GM12873 (cell line): ENCODE data around the gene C2orf49.

Source experiments
- TF ChIP-seq, protein P1 (sequence below): IDR thresholded peaks from 2 replicates; pipeline ENCODE4 v1.5.1; 2012; ENCODE audit warnings: low read depth, mild to moderate bottlenecking, moderate library complexity, low read length, control low read depth; ENCODE audit not compliant: insufficient read depth; ENCODE audit errors: missing control alignments

C2orf49 gene

GRCh38 chr2:105337122-105338019 is at the start of gene C2orf49:
Gene C2orf49 (plus strand): TSS chr2:105337540. CDS start chr2:105337588, 48 bp downstream.
- TF ChIP-seq, protein P1, sequence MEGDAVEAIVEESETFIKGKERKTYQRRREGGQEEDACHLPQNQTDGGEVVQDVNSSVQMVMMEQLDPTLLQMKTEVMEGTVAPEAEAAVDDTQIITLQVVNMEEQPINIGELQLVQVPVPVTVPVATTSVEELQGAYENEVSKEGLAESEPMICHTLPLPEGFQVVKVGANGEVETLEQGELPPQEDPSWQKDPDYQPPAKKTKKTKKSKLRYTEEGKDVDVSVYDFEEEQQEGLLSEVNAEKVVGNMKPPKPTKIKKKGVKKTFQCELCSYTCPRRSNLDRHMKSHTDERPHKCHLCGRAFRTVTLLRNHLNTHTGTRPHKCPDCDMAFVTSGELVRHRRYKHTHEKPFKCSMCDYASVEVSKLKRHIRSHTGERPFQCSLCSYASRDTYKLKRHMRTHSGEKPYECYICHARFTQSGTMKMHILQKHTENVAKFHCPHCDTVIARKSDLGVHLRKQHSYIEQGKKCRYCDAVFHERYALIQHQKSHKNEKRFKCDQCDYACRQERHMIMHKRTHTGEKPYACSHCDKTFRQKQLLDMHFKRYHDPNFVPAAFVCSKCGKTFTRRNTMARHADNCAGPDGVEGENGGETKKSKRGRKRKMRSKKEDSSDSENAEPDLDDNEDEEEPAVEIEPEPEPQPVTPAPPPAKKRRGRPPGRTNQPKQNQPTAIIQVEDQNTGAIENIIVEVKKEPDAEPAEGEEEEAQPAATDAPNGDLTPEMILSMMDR = no peak

DNA sequence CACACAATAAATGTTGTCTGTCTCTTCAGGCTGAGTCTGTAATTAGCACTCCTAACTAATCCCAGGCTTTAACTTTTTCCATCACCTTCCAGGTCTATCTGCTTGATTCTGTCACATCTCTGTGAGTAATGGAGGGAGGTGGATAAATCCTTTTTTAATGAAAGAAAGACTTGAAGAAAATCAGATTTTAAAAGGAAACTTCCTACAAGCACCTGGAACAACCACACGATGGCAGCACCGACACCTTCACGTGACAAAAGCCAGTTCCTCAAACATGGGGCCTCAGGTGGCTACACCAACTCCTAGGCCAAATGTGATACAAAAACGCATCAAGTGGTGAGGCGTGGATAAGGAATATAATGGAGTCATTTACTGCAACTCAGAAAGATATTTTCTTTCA is 49.6 kb upstream of the C2orf49 start:
- TF ChIP-seq, protein P1 = peak; percentile 51

DNA sequence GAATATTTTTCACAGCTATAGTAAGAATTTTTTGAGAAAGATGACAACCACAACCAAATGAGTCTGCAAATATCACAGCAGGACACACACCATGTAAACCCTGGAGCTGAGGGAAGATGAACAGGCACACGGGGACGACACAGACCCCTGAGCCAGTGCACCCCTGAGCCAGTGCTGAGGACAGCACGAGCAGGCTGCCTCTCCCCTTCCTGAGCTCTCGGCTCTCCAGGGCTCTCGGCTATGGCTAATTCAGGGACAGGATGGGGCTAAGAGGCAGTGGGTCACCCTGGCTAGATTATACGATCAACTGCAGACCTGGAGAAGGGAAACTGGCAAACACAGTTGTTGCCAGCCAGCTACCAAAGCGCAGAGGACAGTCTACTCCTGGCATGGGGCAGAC is 49.2 kb upstream of the C2orf49 start:
- TF ChIP-seq, protein P1 = no peak

GRCh38 chr2:105290981-105291660 is 46.2 kb upstream of the C2orf49 start:
- TF ChIP-seq, protein P1 = no peak

DNA sequence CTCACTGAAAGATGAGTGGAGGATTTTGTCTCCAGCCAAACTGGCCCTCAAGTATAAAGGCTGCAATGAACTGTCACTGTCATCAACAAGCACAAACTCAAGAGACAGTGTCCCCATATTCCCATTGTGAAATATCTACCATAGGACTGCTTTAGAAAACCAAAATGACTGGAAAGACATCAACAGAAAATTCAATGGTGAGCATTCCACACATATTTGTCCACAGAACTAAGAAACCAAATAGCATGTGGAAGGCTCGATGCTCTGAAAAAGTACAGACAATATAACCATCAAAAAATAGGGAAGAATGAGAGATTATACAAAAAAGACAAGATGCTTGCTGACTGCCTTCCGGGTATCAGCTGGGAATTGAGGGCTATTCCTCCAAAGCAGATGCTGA is 45.4 kb upstream of the C2orf49 start:
- TF ChIP-seq, protein P1 = no peak

DNA sequence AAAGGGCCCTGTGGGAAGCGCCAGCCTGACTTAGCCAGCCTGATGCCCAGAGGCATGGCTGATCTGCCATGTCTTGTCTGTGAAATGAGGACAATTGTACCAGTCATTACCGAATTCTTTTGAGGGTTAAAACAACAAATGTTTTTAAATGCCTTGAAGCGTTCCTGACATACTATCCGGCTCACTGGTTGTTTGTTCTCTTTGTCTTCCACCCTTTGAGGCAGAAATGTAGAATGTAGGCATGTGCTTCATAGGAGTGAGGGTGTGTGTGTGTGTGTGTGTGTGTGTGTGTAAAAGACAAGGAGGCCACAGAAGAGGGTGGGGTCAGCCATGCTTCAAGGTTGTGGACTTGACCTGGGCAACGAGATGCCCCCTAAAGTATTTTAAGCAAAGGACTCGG is 43.3 kb upstream of the C2orf49 start:
- TF ChIP-seq, protein P1 = no peak

- TF ChIP-seq, protein P1 = peak; percentile 64
These were observed 42.4 kb upstream of the C2orf49 start for GRCh38 chr2:105294844-105295481.
